NCI-H748 (cell line): Measurements from ENCODE around the gene MMUT.
"Not testable (repeated sequence)": the region's sequence is repeated elsewhere in the genome, so short reads cannot be mapped to it uniquely, and the experiment has no call there.

Experiments used
- DNase-seq: peaks from one replicate; lab custom pipeline; 2025; ENCODE audit not compliant: unreplicated experiment; lab: John Stamatoyannopoulos, UW

The MMUT gene

GRCh38 chr6:49430187-49430586 lies 32.9 kb downstream of the MMUT start:
- no peak for DNase-seq

GRCh38 chr6:49423817-49424216 lies 39.2 kb downstream of the MMUT start:
- peak; percentile 61 for DNase-seq

- DNase-seq, result no peak
Observed at GRCh38 chr6:49416195-49416594, 46.9 kb downstream of the MMUT start.

- DNase-seq, result no peak
Observed at GRCh38 chr6:49415358-49415757, 47.7 kb downstream of the MMUT start.

- DNase-seq, result no peak
Observed at GRCh38 chr6:49410564-49410963, 52.5 kb downstream of the MMUT start.

- DNase-seq, result peak; percentile 83
Observed at GRCh38 chr6:49409951-49410542, 53.0 kb downstream of the MMUT start.

- DNase-seq, result peak; percentile 53
Observed at GRCh38 chr6:49406250-49406970, 56.6 kb downstream of the MMUT start.

- no peak for DNase-seq
Observed at GRCh38 chr6:49401063-49401462, 62.0 kb downstream of the MMUT start.

GRCh38 chr6:49386667-49387508 lies 76.2 kb downstream of the MMUT start:
- DNase-seq, result not testable (repeated sequence)

- DNase-seq, result no peak
Observed at GRCh38 chr6:49384904-49385303, 78.1 kb downstream of the MMUT start.
